H1 (cell line): Measurements from ENCODE around the gene DNAH12. TPM values are rescaled to one million over a fixed set of nuclear protein-coding genes. Genes with fewer than 3 reads are reported as not detected.

Source experiments
- CTCF ChIA-PET: fragments of 300-600 bp; sonication (Branson Sonifier 250); formaldehyde crosslinking; loops from one replicate; lab custom pipeline; 2021; ENCODE audit not compliant: partially characterized antibody; lab: Charles Lee
- POLR2A ChIA-PET: fragments of 300-600 bp; sonication (Branson Sonifier 250); formaldehyde crosslinking; loops from one replicate; lab custom pipeline; 2021; ENCODE audit warnings: inconsistent platforms; ENCODE audit not compliant: partially characterized antibody; lab: Charles Lee
- DNase-seq, 2 experiments: peaks; one replicate each; pipeline versions ENCODE4 v3.0.0 to v3.0.0-alpha.2; 2010 to 2022; ENCODE audit warnings: low spot score in 2 of 2, low read depth in 1 of 2, mixed read lengths in 1 of 2
- FAIRE-seq: peaks from 2 replicates; lab custom pipeline; 2011; peaks lifted over from hg19 to GRCh38; lab: Jason Lieb, UNC
- H2AFZ ChIP-seq: 2 replicates; pipeline ENCODE4 v1.8.1; 2012; ENCODE audit warnings: low read length, inconsistent platforms
- H2AK5ac ChIP-seq: 2 replicates; pipeline ENCODE4 v1.6.1; 2013; ENCODE audit warnings: low read depth, low read length
- H2BK120ac ChIP-seq: replicated peaks from 2 replicates; pipeline ENCODE3; 2013; ENCODE audit warnings: low read depth, low read length, inconsistent platforms
- H2BK12ac ChIP-seq: 2 replicates; pipeline ENCODE4 v1.6.1; 2013; ENCODE audit warnings: low read depth, low read length
- H2BK15ac ChIP-seq: 2 replicates; pipeline ENCODE4 v1.6.1; 2013; ENCODE audit warnings: low read length
- H2BK20ac ChIP-seq: 2 replicates; pipeline ENCODE4 v1.6.1; 2013; ENCODE audit warnings: low read length
- H2BK5ac ChIP-seq: 2 replicates; pipeline ENCODE4 v1.6.1; 2013; ENCODE audit warnings: low read depth, low read length
- H3K14ac ChIP-seq: 2 replicates; pipeline ENCODE4 v1.6.1; 2013; ENCODE audit warnings: inconsistent platforms; ENCODE audit not compliant: insufficient read length
- H3K18ac ChIP-seq: 2 replicates; pipeline ENCODE4 v1.6.1; 2013; ENCODE audit warnings: low read length; ENCODE audit errors: extremely low read depth
- H3K23ac ChIP-seq: 2 replicates; pipeline ENCODE4 v1.6.1; 2013; ENCODE audit warnings: inconsistent platforms; ENCODE audit not compliant: insufficient read length
- H3K23me2 ChIP-seq: 2 replicates; pipeline ENCODE4 v1.6.1; 2013; ENCODE audit warnings: low read depth, low read length
- H3K27ac ChIP-seq: 2 replicates; pipeline ENCODE4 v1.6.1; 2011; ENCODE audit warnings: low read depth, low read length, inconsistent platforms
- H3K27me3 ChIP-seq, 4 experiments: replicated peaks in 1 of 4; 1 replicate in 1 of 4; 2 replicates in 3 of 4; pipeline versions ENCODE4 v1.6.1 to v1.8.1; 2011 to 2013; ENCODE audit warnings: low read length in 3 of 4, mild to moderate bottlenecking in 3 of 4, inconsistent platforms in 2 of 4, mixed read lengths in 2 of 4, moderate library complexity in 1 of 4; ENCODE audit not compliant: control insufficient read depth in 3 of 4, insufficient read depth in 3 of 4; ENCODE audit errors: extremely low read depth in 1 of 4
- H3K36me3 ChIP-seq, 4 experiments: 2 replicates each; pipeline versions ENCODE4 v1.6.1 to v1.8.1; 2011 to 2013; ENCODE audit warnings: mild to moderate bottlenecking in 4 of 4, low read length in 3 of 4, moderate library complexity in 2 of 4, control low read depth in 1 of 4, inconsistent platforms in 1 of 4; ENCODE audit not compliant: insufficient read depth in 4 of 4, control insufficient read depth in 2 of 4
- H3K4ac ChIP-seq: replicated peaks from 2 replicates; pipeline ENCODE3; 2013; ENCODE audit warnings: low read length, low read depth, mixed read lengths, inconsistent platforms; ENCODE audit not compliant: insufficient read length
- H3K4me1 ChIP-seq, 4 experiments: replicated peaks in 1 of 4; 1 replicate in 1 of 4; 2 replicates in 3 of 4; pipeline versions ENCODE4 v1.6.1 to v1.8.1; 2011 to 2013; ENCODE audit warnings: low read length in 3 of 4, inconsistent platforms in 2 of 4, mixed read lengths in 1 of 4; ENCODE audit not compliant: insufficient read depth in 4 of 4, control insufficient read depth in 3 of 4
- H3K4me2 ChIP-seq, 2 experiments: 2 replicates each; pipeline versions ENCODE4 v1.6.1 to v1.8.1; 2011 to 2013; ENCODE audit warnings: low read depth in 2 of 2, low read length in 2 of 2, control low read depth in 1 of 2, inconsistent platforms in 1 of 2, mild to moderate bottlenecking in 1 of 2; ENCODE audit not compliant: insufficient read depth in 1 of 2
- H3K4me3 ChIP-seq, 4 experiments: fragments of 200-600, 300-600 bp in 1 of 4; sonication (generic), shearing (Covaris generic), sonication (Bioruptor Twin) in 1 of 4; 2 replicates each; pipeline versions ENCODE4 v1.5.1 to v1.8.1; 2011 to 2016; ENCODE audit warnings: low read length in 4 of 4, low read depth in 3 of 4, control low read depth in 2 of 4, inconsistent platforms in 2 of 4, mild to moderate bottlenecking in 2 of 4, mixed read lengths in 1 of 4, moderate library complexity in 1 of 4; ENCODE audit not compliant: insufficient read depth in 2 of 4; ENCODE audit errors: extremely low read depth in 1 of 4
- H3K56ac ChIP-seq: replicated peaks from 2 replicates; pipeline ENCODE3; 2013; ENCODE audit warnings: low read depth, mild to moderate bottlenecking, mixed read lengths, low read length, inconsistent platforms; ENCODE audit not compliant: insufficient read length
- H3K79me1 ChIP-seq: 2 replicates; pipeline ENCODE4 v1.6.1; 2013; ENCODE audit warnings: low read depth, low read length, control low read depth
- H3K79me2 ChIP-seq, 2 experiments: 2 replicates each; pipeline versions ENCODE4 v1.6.1 to v1.8.1; 2012 to 2013; ENCODE audit warnings: low read length in 2 of 2, mild to moderate bottlenecking in 2 of 2, inconsistent platforms in 1 of 2; ENCODE audit not compliant: insufficient read depth in 2 of 2, control insufficient read depth in 1 of 2
- H3K9ac ChIP-seq, 4 experiments: replicated peaks in 1 of 4; 1 replicate in 1 of 4; 2 replicates in 3 of 4; pipeline versions ENCODE4 v1.6.1 to v1.8.1; 2011 to 2013; ENCODE audit warnings: low read depth in 3 of 4, low read length in 3 of 4, control low read depth in 2 of 4, mild to moderate bottlenecking in 2 of 4, moderate library complexity in 2 of 4, inconsistent platforms in 1 of 4; ENCODE audit errors: extremely low read depth in 1 of 4
- H3K9me3 ChIP-seq, 2 experiments: 2 replicates each; pipeline versions ENCODE4 v1.6.1 to v1.8.1; 2012 to 2013; ENCODE audit warnings: mild to moderate bottlenecking in 2 of 2, moderate library complexity in 2 of 2, control low read depth in 1 of 2, inconsistent platforms in 1 of 2, low read depth in 1 of 2, low read length in 1 of 2, mixed read lengths in 1 of 2; ENCODE audit not compliant: insufficient read depth in 2 of 2
- H4K20me1 ChIP-seq, 2 experiments: replicated peaks in 1 of 2; 2 replicates each; pipeline versions ENCODE3 to v1.8.1; 2011 to 2013; ENCODE audit warnings: inconsistent platforms in 2 of 2, low read length in 2 of 2, mild to moderate bottlenecking in 1 of 2; ENCODE audit not compliant: insufficient read depth in 2 of 2, control insufficient read depth in 1 of 2
- H4K5ac ChIP-seq: 2 replicates; pipeline ENCODE4 v1.6.1; 2013; ENCODE audit warnings: low read length, low read depth, mixed read lengths, inconsistent platforms; ENCODE audit not compliant: insufficient read length
- H4K8ac ChIP-seq: 2 replicates; pipeline ENCODE4 v1.8.0; 2013; ENCODE audit warnings: mild to moderate bottlenecking, moderate library complexity, low read length, inconsistent platforms; ENCODE audit not compliant: insufficient read depth; ENCODE audit errors: extremely low read depth
- H4K91ac ChIP-seq: replicated peaks from 2 replicates; pipeline ENCODE3; 2013; ENCODE audit warnings: low read length, mixed read lengths, inconsistent platforms; ENCODE audit not compliant: insufficient read length
- CEBPB ChIP-seq: IDR thresholded peaks from 2 replicates; pipeline ENCODE4 v1.6.1; 2012; ENCODE audit warnings: low read depth, low read length
- CHD1 ChIP-seq: IDR thresholded peaks from 2 replicates; pipeline ENCODE4 v1.6.1; 2012; ENCODE audit warnings: low read depth, low read length, improper control_type of control experiment
- FOSL1 ChIP-seq: IDR thresholded peaks from 2 replicates; pipeline ENCODE4 v1.6.1; 2011; ENCODE audit warnings: mild to moderate bottlenecking, low read depth, low read length, moderate library complexity; ENCODE audit not compliant: insufficient read depth
- JUN ChIP-seq: IDR thresholded peaks from 2 replicates; pipeline ENCODE4 v1.6.1; 2011; ENCODE audit warnings: low read depth, mild to moderate bottlenecking, improper control_type of control experiment, low read length
- KDM5A ChIP-seq: fragments of 200-600 bp; IDR thresholded peaks from 2 replicates; pipeline ENCODE4 v1.7.1; 2012; ENCODE audit warnings: mild to moderate bottlenecking, low read length, inconsistent platforms, mixed read lengths
- POU5F1 ChIP-seq: IDR thresholded peaks from 2 replicates; pipeline ENCODE4 v1.6.1; 2011; ENCODE audit warnings: low read depth, mild to moderate bottlenecking, low read length, moderate library complexity
- RBBP5 ChIP-seq: IDR thresholded peaks from 2 replicates; pipeline ENCODE4 v1.7.1; 2012; ENCODE audit warnings: low read depth, mild to moderate bottlenecking, inconsistent platforms, low read length, moderate library complexity, borderline replicate concordance
- RFX5 ChIP-seq: IDR thresholded peaks from 2 replicates; pipeline ENCODE4 v1.6.1; 2011; ENCODE audit warnings: low read depth, low read length, improper control_type of control experiment, borderline replicate concordance
- SAP30 ChIP-seq: fragments of 300-600 bp; sonication (generic); IDR thresholded peaks from 2 replicates; pipeline ENCODE4 v1.7.1; 2012; ENCODE audit warnings: low read length, moderate library complexity, mild to moderate bottlenecking, inconsistent platforms; ENCODE audit not compliant: insufficient read depth, insufficient replicate concordance
- SUZ12 ChIP-seq: fragments of 200-600 bp; sonication (generic); IDR thresholded peaks from 2 replicates; pipeline ENCODE4 v1.6.1; 2012; ENCODE audit warnings: mild to moderate bottlenecking, inconsistent platforms, low read length, moderate library complexity, mixed read lengths
- TAF7 ChIP-seq: optimal IDR thresholded peaks from 2 replicates; pipeline ENCODE3; 2011; ENCODE audit warnings: low read depth, mild to moderate bottlenecking, inconsistent platforms, low read length, moderate library complexity, borderline replicate concordance
- WGBS, 2 experiments: shearing (Covaris generic) in 1 of 2; methylation state at CpG; one replicate each; pipeline versions ENCODE4 v1.1.6 to v1.1.7; 2013 to 2015; ENCODE audit warnings: low lambda C conversion rate in 2 of 2, mixed read lengths in 2 of 2, inconsistent platforms in 1 of 2, low coverage in 1 of 2, missing lambda C conversion rate in 1 of 2; ENCODE audit not compliant: insufficient replicate concordance in 2 of 2, insufficient coverage in 1 of 2, insufficient read length in 1 of 2; ENCODE audit errors: extremely low coverage in 1 of 2, missing lambda C conversion rate in 1 of 2; 5-methylcytosine and 5-hydroxymethylcytosine counted together
- polyA plus RNA-seq, 7 experiments: library from polyadenylated mRNA; depleted of rRNA in 3 of 7; stranded (reverse) in 5 of 7; unstranded in 2 of 7; fragments of >200 nt in 5 of 7; fragments of 200-250 nt in 2 of 7; gene quantifications; 1 replicate in 5 of 7; 2 replicates in 1 of 7; 4 replicates in 1 of 7; pipeline versions ENCODE4 v1.2.1 to v1.2.3, GENCODE V29; 2011 to 2013; ENCODE audit warnings: missing spikeins in 2 of 7, mixed read lengths in 2 of 7
- total RNA-seq: library from RNA; stranded (reverse); fragmentation: NEBNext Ultra II Directional; extraction: Animal tissue kit (Norgen Biotek cat#: 25700); gene quantifications from 2 replicates; pipeline ENCODE4 v1.2.1, GENCODE V29; 2021
- TF ChIP-seq, protein P1 (sequence below): IDR thresholded peaks from 2 replicates; pipeline ENCODE4 v1.6.1; 2012; ENCODE audit warnings: inconsistent platforms

Gene DNAH12
- total and polyA plus RNA-seq, 2 of the 8 experiments (the other 6 are each of a cell fraction or from before 2014, with no cell fraction given), result not detected

DNA sequence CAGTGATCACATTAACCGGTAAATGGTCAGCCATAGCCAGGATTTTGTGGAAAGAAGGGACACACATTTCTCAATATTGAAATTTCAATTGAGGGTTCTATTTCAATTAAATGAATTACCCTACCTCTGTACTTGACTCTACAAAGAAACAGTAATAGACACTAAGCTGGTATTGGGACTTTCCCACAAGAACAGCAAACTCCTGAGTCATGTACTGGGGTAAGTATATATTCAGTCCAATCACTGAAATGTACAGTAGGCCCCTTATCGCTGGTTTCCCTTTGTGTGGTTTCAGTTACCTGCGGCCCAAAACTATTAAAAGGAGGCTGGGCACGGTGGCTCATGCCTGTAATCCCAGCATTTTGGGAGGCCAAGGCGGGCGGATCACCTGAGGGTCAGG lies 269.3 kb downstream of the DNAH12 start:
- no peak overlapping the region for H2AK5ac ChIP-seq
- H3K23ac ChIP-seq, result no peak overlapping the region
- no peak overlapping the region for H3K27ac ChIP-seq
- H3K27me3 ChIP-seq, result no peaks in the 10 kb centered on the region
- H4K91ac ChIP-seq, result no peak overlapping the region
- no peak overlapping the region for H3K9ac ChIP-seq
- H2AFZ ChIP-seq, result no peak overlapping the region
- no peak overlapping the region for H3K4me2 ChIP-seq
- no peak overlapping the region for H3K14ac ChIP-seq
- H3K23me2 ChIP-seq, result no peaks in the 10 kb centered on the region
- no peak overlapping the region for H2BK120ac ChIP-seq
- H3K18ac ChIP-seq, result no peak overlapping the region
- 98% methylated on average over 6 of the region's 6 CpGs; no CpG with 5 or more reads in 1 of the 2 experiments for WGBS, 2 experiments
- POLR2A ChIA-PET, result no interaction called here
- H3K79me2 ChIP-seq, result no peaks in the 10 kb centered on the region
- H3K9me3 ChIP-seq, result peaks cover 0 to 8% of the 10 kb centered on the region in 2 experiments; a peak in 2 of 4 replicates
- H2BK12ac ChIP-seq, result no peak overlapping the region
- no peaks in the 10 kb centered on the region for H3K79me1 ChIP-seq
- CTCF ChIA-PET, result no interaction called here
- DNase-seq (no peak), FAIRE-seq (no peak)
- H3K4me1 ChIP-seq, result no peaks in the 10 kb centered on the region
- H4K5ac ChIP-seq, result no peak overlapping the region
- no peaks in the 10 kb centered on the region for H4K20me1 ChIP-seq
- H2BK5ac ChIP-seq, result no peak overlapping the region
- H3K4ac ChIP-seq, result no peak overlapping the region
- H3K56ac ChIP-seq, result no peak overlapping the region
- no peak overlapping the region for H2BK20ac ChIP-seq
- H3K4me3 ChIP-seq, result no peak overlapping the region
- H3K36me3 ChIP-seq, result peaks cover 0 to 8% (median 0%) of the 10 kb centered on the region in 4 experiments; a peak in 3 of 8 replicates
- no peak overlapping the region for H4K8ac ChIP-seq
- no peak overlapping the region for H2BK15ac ChIP-seq
- TF ChIP-seq RBBP5, result no peak
- no peak for TF ChIP-seq POU5F1
- no peak for TF ChIP-seq FOSL1
- TF ChIP-seq CEBPB, result no peak
- TF ChIP-seq JUN, result no peak
- TF ChIP-seq SAP30, result no peak
- no peak for TF ChIP-seq SUZ12
- TF ChIP-seq KDM5A, result no peak
- TF ChIP-seq RFX5, result no peak
- TF ChIP-seq CHD1, result no peak
- no peak for TF ChIP-seq TAF7
- TF ChIP-seq, protein P1, sequence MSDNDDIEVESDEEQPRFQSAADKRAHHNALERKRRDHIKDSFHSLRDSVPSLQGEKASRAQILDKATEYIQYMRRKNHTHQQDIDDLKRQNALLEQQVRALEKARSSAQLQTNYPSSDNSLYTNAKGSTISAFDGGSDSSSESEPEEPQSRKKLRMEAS, result no peak
